GM12891 (cell line): ENCODE results near the gene GPR78.
"Not testable (repeated sequence)": the region's sequence is repeated elsewhere in the genome, so short reads cannot be mapped to it uniquely, and the experiment has no call there.

Experiments
- DNase-seq: peaks from one replicate; pipeline ENCODE4 v3.0.0; 2011; ENCODE audit warnings: low spot score; ENCODE audit not compliant: insufficient read length
- FAIRE-seq: peaks from 2 replicates; lab custom pipeline; 2011; peaks lifted over from hg19 to GRCh38; lab: Jason Lieb, UNC
- PAX5 ChIP-seq: IDR thresholded peaks from 2 replicates; pipeline ENCODE4 v1.6.1; 2011; ENCODE audit warnings: low read length, moderate library complexity, mild to moderate bottlenecking; ENCODE audit not compliant: insufficient read depth, severe bottlenecking
- POLR2A ChIP-seq: IDR thresholded peaks from 2 replicates; pipeline ENCODE4 v1.6.1; 2011; ENCODE audit warnings: low read depth, low read length, control low read depth
- POLR2AphosphoS5 ChIP-seq: IDR thresholded peaks from 2 replicates; pipeline ENCODE4 v1.6.1; 2011; ENCODE audit warnings: low read depth, low read length, control low read depth
- POU2F2 ChIP-seq: IDR thresholded peaks from 2 replicates; pipeline ENCODE4 v1.6.1; 2011; ENCODE audit warnings: low read depth, mild to moderate bottlenecking, control low read depth, low read length, moderate library complexity
- SPI1 ChIP-seq: IDR thresholded peaks from 2 replicates; pipeline ENCODE4 v1.6.1; 2011; ENCODE audit warnings: low read depth, low read length, control low read depth
- TAF1 ChIP-seq: IDR thresholded peaks from 2 replicates; pipeline ENCODE4 v1.6.1; 2011; ENCODE audit warnings: low read depth, low read length, control low read depth

The GPR78 gene

DNA sequence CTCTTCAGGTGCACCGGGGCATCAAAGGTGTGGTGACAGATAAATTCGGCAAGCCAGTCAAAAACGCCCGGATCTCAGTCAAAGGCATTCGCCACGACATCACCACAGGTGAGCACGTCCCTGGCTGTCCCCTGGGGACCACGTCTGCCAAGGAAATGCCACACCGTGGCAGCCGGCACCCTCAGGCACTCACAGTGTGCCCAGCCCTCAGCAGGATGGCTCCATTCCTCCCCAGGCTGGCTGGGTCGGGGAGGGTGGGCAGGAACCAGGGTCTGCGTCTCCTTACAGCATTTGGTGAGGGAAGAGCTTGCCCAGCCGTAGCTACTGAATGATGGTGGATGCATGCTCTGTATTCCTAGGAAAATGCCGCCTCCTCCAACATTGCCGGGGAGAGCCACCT lies 38.2 kb downstream of the GPR78 start:
- DNase-seq (no peak), FAIRE-seq (no peak)
- TF ChIP-seq SPI1 (no peak), POU2F2 (no peak), POLR2A (no peak), TAF1 (no peak), POLR2AphosphoS5 (no peak), PAX5 (no peak)

DNA sequence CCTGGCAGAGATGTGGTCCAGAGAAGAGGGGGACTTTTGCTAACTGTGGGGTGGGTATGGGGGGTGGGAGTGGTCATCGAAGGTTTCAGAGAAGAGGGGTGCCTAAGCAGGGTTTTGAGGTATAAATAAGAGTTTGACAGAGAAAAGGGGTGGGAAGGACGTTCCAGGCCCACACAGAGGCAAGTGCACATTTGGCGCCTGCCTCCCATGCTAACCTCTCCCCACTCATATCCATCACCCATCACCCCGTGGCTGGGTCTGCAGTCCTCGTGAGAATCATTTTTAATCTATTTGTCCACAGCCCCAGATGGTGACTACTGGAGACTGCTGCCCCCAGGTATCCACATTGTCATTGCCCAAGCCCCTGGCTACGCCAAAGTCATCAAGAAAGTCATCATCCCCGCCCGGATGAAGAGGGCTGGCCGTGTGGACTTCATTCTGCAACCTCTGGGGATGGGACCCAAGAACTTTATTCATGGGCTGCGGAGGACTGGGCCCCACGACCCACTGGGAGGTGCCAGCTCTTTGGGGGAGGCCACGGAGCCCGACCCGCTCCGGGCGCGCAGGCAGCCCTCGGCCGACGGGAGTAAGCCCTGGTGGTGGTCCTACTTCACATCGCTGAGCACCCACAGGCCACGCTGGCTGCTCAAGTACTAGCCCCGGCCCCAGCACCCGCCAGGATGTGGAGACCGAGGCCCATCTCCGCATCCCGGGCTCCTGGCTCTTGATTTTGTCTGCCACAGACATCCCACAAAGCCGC lies 38.9 kb downstream of the GPR78 start:
- FAIRE-seq (no peak), DNase-seq (no peak)
- no peak for TF ChIP-seq TAF1
- TF ChIP-seq POLR2AphosphoS5, result no peak
- TF ChIP-seq PAX5, result no peak
- no peak for TF ChIP-seq POLR2A
- TF ChIP-seq SPI1, result no peak
- TF ChIP-seq POU2F2, result no peak

DNA sequence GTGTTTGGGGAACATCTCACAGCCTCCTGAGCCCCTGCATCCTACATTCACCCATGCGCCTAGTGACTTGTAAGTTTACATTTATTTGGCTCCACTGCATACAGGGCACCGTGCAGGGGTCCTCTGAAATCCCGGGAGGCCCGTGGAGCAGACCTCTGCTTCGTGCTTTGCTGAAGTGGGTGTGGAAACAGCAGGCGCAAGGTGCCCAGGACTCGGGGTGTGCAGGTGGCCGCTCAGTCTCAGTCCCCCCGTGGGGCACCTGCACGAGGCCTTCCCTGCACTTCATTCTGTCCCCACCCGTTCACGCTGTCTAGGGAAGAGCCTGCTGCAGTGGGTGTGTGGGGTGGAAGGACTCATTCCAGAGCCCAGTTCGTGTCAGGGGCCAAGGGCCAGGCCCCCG lies 40.9 kb downstream of the GPR78 start:
- not testable (repeated sequence) for FAIRE-seq

DNA sequence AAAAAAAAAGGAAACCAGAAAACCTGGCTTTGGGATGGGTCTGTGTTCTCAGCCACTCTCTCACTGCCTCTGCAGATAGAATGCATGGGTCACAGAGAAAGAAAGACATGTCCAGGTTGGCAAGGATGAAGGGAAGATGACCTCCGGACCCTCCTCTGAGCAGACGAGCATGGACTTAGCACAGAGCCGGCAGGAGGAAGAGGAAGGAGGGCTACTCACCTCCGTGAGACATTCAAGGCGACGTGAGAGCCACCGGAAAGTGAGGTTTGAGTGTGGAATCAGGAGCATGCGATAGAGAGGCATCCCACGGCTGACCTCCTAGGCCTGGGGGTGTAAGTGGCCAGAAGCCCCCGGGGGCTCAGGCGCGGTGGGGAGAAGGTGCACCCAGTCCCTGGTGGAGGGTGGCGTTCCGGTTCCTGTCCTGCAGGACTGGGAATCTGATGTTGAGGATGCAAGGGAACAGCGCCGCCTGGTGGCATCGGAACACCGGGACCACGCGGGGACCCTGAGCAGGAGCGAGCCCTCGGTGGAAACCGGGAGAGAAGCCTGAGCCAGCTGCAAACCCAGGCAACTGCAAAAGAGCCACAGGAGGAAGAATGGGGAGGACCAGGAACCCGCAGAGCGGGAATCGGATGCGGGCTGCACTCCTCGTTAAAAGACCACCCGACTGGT lies 44.5 kb downstream of the GPR78 start:
- not testable (repeated sequence) for FAIRE-seq, DNase-seq

More for the DNA sequence above, 40.9 kb downstream of the GPR78 start:
- DNase-seq, result not testable (repeated sequence)

DNA sequence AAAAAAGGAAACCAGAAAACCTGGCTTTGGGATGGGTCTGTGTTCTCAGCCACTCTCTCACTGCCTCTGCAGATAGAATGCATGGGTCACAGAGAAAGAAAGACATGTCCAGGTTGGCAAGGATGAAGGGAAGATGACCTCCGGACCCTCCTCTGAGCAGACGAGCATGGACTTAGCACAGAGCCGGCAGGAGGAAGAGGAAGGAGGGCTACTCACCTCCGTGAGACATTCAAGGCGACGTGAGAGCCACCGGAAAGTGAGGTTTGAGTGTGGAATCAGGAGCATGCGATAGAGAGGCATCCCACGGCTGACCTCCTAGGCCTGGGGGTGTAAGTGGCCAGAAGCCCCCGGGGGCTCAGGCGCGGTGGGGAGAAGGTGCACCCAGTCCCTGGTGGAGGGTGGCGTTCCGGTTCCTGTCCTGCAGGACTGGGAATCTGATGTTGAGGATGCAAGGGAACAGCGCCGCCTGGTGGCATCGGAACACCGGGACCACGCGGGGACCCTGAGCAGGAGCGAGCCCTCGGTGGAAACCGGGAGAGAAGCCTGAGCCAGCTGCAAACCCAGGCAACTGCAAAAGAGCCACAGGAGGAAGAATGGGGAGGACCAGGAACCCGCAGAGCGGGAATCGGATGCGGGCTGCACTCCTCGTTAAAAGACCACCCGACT lies 50.2 kb downstream of the GPR78 start:
- not testable (repeated sequence) for FAIRE-seq, DNase-seq

DNA sequence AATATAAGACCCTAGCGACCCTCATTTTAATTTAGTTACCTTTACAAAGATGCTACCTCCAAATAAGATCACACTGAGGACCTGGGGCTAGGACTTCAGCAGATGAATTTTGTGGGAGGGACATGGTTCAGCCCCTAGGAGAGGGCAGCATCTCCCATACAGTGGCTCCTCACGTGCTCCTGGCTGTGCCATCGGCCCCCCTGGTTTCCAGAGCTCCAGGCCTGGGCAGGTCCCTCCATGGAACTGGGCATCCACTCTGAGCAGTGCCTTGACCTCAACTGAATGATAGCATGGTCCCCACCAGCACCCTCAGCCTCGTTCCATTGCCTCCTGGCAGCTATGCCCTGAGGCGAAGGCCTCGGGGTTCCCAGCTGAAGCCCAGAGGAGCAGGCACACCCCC lies 51.7 kb downstream of the GPR78 start:
- not testable (repeated sequence) for FAIRE-seq, DNase-seq

DNA sequence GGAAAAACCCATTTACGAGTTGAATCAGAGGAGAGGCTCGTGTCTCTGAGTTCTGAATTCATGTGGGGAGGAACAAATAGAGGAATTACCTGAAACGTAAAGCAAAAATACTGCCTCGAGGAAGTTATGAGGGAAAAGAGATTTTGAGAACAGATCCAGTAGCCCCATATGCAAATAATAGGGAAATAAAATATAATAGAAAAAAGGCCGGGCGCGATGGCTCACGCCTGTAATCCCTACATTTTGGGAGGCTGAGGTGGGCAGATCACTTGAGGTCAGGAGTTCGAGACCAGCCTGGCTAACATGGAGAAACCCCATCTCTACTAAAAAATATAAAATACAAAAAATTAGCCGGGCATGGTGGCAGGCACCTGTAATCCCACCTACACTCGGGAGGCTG lies 54.6 kb downstream of the GPR78 start:
- not testable (repeated sequence) for FAIRE-seq, DNase-seq

DNA sequence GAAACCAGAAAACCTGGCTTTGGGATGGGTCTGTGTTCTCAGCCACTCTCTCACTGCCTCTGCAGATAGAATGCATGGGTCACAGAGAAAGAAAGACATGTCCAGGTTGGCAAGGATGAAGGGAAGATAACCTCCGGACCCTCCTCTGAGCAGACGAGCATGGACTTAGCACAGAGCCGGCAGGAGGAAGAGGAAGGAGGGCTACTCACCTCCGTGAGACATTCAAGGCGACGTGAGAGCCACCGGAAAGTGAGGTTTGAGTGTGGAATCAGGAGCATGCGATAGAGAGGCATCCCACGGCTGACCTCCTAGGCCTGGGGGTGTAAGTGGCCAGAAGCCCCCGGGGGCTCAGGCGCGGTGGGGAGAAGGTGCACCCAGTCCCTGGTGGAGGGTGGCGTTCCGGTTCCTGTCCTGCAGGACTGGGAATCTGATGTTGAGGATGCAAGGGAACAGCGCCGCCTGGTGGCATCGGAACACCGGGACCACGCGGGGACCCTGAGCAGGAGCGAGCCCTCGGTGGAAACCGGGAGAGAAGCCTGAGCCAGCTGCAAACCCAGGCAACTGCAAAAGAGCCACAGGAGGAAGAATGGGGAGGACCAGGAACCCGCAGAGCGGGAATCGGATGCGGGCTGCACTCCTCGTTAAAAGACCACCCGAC lies 55.8 kb downstream of the GPR78 start:
- DNase-seq, FAIRE-seq: not testable (repeated sequence)
